ENCODE measurements around the gene ZDHHC17.

DNA sequence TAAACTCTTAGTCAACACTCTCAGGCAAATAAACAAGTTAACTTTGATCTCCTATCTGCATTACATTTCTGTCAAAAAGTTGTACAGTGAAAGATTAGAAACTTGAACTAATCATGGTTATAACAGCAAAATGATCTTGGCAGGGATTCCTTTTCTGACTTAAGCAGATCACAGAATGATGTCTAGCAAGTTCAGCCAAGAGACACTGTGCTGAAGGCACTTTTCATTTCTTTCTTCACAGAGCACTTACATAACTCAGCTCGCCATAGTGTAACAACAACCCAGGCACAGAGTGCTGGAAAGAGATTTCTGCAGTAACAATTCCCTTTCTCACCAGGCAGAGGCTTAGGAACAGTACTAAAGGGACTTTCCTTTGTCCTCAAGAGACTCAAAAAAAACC is 134.5 kb downstream of the ZDHHC17 start:
- TF ChIP-seq, protein P1, sequence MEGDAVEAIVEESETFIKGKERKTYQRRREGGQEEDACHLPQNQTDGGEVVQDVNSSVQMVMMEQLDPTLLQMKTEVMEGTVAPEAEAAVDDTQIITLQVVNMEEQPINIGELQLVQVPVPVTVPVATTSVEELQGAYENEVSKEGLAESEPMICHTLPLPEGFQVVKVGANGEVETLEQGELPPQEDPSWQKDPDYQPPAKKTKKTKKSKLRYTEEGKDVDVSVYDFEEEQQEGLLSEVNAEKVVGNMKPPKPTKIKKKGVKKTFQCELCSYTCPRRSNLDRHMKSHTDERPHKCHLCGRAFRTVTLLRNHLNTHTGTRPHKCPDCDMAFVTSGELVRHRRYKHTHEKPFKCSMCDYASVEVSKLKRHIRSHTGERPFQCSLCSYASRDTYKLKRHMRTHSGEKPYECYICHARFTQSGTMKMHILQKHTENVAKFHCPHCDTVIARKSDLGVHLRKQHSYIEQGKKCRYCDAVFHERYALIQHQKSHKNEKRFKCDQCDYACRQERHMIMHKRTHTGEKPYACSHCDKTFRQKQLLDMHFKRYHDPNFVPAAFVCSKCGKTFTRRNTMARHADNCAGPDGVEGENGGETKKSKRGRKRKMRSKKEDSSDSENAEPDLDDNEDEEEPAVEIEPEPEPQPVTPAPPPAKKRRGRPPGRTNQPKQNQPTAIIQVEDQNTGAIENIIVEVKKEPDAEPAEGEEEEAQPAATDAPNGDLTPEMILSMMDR (IDR thresholded peaks at IDR 0.05): no peak
- TF ChIP-seq POLR2A (IDR thresholded peaks at IDR 0.05) (no peak), EP300 (IDR thresholded peaks at IDR 0.05) (no peak)

All from sigmoid colon (tissue), 4 donors.